Measurements from ENCODE around the gene MAT2A. TPM values are rescaled to one million over a fixed set of nuclear protein-coding genes. Genes with fewer than 3 reads are reported as not detected.

MAT2A gene
- total RNA-seq = 100 to 1,000 TPM; 105 to 156 TPM

- Histone ChIP-seq H3K9me3 (no peaks in the 10 kb centered on the region), H3K27ac (peak within 1 kb of the TSS; percentile 96), H3K4me3 (peak within 1 kb of the TSS; percentile 69), H3K36me3 (peaks cover 16% of the 10 kb centered on the region), H3K4me1 (peaks cover 8% of the 10 kb centered on the region), H3K9ac (ENCODE audit: low read depth in 2 of 2, low read length in 2 of 2) (peak within 1 kb of the TSS; percentile 90 to 99), H3K27me3 (no peaks in the 10 kb centered on the region)
- peak; percentile 49 for TF ChIP-seq CTCF (IDR thresholded peaks at IDR 0.05)
- DNase-seq = peak; percentile 94
- intact Hi-C loops (cut with DNase I) = no loop called here
Observed at GRCh38 chr2:85538507-85539360, at the start of gene MAT2A. Gene MAT2A (plus strand): TSS chr2:85539168. CDS start chr2:85539288, 120 bp downstream.

- no peak for DNase-seq
- Histone ChIP-seq H3K9me3 (no peaks in the 10 kb centered on the region), H3K9ac (ENCODE audit: low read depth in 2 of 2, low read length in 2 of 2) (no peak overlapping the region), H3K36me3 (no peaks in the 10 kb centered on the region), H3K27me3 (no peaks in the 10 kb centered on the region), H3K27ac (no peak overlapping the region), H3K4me1 (no peaks in the 10 kb centered on the region), H3K4me3 (no peak overlapping the region)
- no peak for TF ChIP-seq CTCF (IDR thresholded peaks at IDR 0.05)
- intact Hi-C loops (cut with DNase I) = no loop called here
Observed at GRCh38 chr2:85490861-85491755, 47.9 kb upstream of the MAT2A start.

GRCh38 chr2:85496436-85496835, 42.5 kb upstream of the MAT2A start:
- no peak overlapping the region for H3K27ac ChIP-seq
- H3K4me1 ChIP-seq = peaks cover 5% of the 10 kb centered on the region
- H3K27me3 ChIP-seq = no peaks in the 10 kb centered on the region
- H3K36me3 ChIP-seq = no peaks in the 10 kb centered on the region
- DNase-seq = no peak
- no peak overlapping the region for H3K9ac ChIP-seq (ENCODE audit: low read depth in 2 of 2, low read length in 2 of 2)
- no peaks in the 10 kb centered on the region for H3K9me3 ChIP-seq
- TF ChIP-seq CTCF (IDR thresholded peaks at IDR 0.05) = no peak
- intact Hi-C loops (cut with DNase I) = no loop called here
- no peak overlapping the region for H3K4me3 ChIP-seq

- H3K27me3 ChIP-seq = no peaks in the 10 kb centered on the region
- H3K4me1 ChIP-seq = peaks cover 11% of the 10 kb centered on the region
- H3K36me3 ChIP-seq = no peaks in the 10 kb centered on the region
- no peak overlapping the region for H3K4me3 ChIP-seq
- H3K9me3 ChIP-seq = no peaks in the 10 kb centered on the region
- no peak overlapping the region for H3K27ac ChIP-seq
- intact Hi-C loops (cut with DNase I) = no loop called here
- DNase-seq = no peak
- no peak overlapping the region for H3K9ac ChIP-seq (ENCODE audit: low read depth in 2 of 2, low read length in 2 of 2)
- no peak for TF ChIP-seq CTCF (IDR thresholded peaks at IDR 0.05)
Observed at GRCh38 chr2:85497944-85498630, 40.9 kb upstream of the MAT2A start.

- peaks cover 12% of the 10 kb centered on the region for H3K4me1 ChIP-seq
- no peak overlapping the region for H3K9ac ChIP-seq (ENCODE audit: low read depth in 2 of 2, low read length in 2 of 2)
- intact Hi-C loops (cut with DNase I) = no loop called here
- H3K27ac ChIP-seq = no peak overlapping the region
- no peak for DNase-seq
- no peaks in the 10 kb centered on the region for H3K9me3 ChIP-seq
- no peak overlapping the region for H3K4me3 ChIP-seq
- no peak for TF ChIP-seq CTCF (IDR thresholded peaks at IDR 0.05)
- H3K27me3 ChIP-seq = no peaks in the 10 kb centered on the region
- H3K36me3 ChIP-seq = no peaks in the 10 kb centered on the region
Observed at GRCh38 chr2:85501248-85501647, 37.7 kb upstream of the MAT2A start.
